Adrenal gland (tissue), 5 donors: ENCODE measurements around the gene LRRC28.

Experiments
- POLR2A ChIP-seq, 2 donors: fragments of 450-650 bp; IDR thresholded peaks; one replicate each; pipeline ENCODE4 v1.6.1; 2017; ENCODE audit warnings: antibody characterized with exemption in 2 of 2, mild to moderate bottlenecking in 2 of 2, moderate library complexity in 1 of 2
- TF ChIP-seq, protein P1 (sequence below), 6 experiments: fragments of 450-650 bp in 4 of 6; fragments of 200-600 bp in 2 of 6; sonication (generic) in 1 of 6; IDR thresholded peaks; 1 replicate in 5 of 6; 2 replicates in 1 of 6; pipeline versions ENCODE4 v1.5.1 to v1.8.0; 2016 to 2021; ENCODE audit warnings: antibody characterized with exemption in 6 of 6, mild to moderate bottlenecking in 2 of 6, moderate library complexity in 1 of 6
- donor health status: DM: no; HTN: no; CAD: no.

DNA sequence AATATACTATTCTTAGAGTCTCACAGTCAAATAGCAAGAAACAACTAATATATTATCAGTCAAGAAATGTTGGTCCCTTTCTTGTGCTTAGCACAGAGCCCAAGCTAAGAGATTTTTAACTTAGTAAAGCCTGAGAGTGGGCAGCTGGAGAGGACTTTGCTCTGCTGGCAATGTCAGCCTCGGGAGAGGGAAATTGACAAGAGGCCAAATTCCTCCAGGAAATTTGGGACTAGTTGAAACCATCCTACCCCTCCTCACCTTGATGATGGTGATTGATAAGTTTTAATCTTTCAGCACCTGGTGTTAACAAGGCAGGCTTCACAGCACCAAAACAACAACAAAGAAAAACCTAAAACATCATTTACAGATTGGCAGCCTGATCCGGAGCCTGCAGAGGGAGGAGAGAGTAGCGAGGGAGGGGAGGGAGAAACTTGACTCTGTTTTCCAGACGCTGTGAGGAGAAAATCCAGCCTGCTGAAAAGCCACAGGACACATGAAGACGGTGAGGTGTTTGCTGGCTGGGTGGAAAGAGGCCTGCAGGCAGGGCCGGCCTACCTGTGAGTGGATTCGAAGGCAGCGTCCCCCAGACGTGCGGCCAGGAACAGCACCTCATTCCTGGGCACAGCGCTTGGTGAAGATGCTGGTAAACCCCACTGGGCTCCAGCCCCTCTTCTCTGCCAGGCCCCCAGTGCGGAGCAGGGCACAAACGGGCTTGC is 150.9 kb downstream of the LRRC28 start:
- TF ChIP-seq, protein P1, sequence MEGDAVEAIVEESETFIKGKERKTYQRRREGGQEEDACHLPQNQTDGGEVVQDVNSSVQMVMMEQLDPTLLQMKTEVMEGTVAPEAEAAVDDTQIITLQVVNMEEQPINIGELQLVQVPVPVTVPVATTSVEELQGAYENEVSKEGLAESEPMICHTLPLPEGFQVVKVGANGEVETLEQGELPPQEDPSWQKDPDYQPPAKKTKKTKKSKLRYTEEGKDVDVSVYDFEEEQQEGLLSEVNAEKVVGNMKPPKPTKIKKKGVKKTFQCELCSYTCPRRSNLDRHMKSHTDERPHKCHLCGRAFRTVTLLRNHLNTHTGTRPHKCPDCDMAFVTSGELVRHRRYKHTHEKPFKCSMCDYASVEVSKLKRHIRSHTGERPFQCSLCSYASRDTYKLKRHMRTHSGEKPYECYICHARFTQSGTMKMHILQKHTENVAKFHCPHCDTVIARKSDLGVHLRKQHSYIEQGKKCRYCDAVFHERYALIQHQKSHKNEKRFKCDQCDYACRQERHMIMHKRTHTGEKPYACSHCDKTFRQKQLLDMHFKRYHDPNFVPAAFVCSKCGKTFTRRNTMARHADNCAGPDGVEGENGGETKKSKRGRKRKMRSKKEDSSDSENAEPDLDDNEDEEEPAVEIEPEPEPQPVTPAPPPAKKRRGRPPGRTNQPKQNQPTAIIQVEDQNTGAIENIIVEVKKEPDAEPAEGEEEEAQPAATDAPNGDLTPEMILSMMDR (IDR thresholded peaks at IDR 0.05) = no peak
- no peak for TF ChIP-seq POLR2A (IDR thresholded peaks at IDR 0.05)
